Right atrium auricular region (tissue), 2 donors: ENCODE data around the gene CALHM4. TPM values are rescaled to one million over a fixed set of nuclear protein-coding genes. Genes with fewer than 3 reads are reported as not detected.

Experiments used
- DNase-seq: peaks from one replicate; pipeline ENCODE4 v3.0.0-alpha.2; 2019; ENCODE audit warnings: low spot score
- H3K27ac ChIP-seq, 2 donors: fragments of 200-600 bp; sonication (generic); 1 replicate in 1 of 2; 2 replicates in 1 of 2; pipeline ENCODE4 v1.5.1; 2016 to 2019
- H3K27me3 ChIP-seq, 2 donors: fragments of 200-600 bp; sonication (generic); one replicate each; pipeline versions ENCODE4 v1.5.1 to v1.6.0; 2017 to 2019
- H3K36me3 ChIP-seq: fragments of 200-600 bp; sonication (generic); one replicate; pipeline ENCODE4 v1.5.1; 2016
- H3K4me1 ChIP-seq, 2 donors: fragments of 200-600 bp; sonication (generic); one replicate each; pipeline versions ENCODE4 v1.5.1 to v1.6.0; 2017 to 2019
- H3K4me3 ChIP-seq, 2 donors: fragments of 200-600 bp; sonication (generic); 1 replicate in 1 of 2; 2 replicates in 1 of 2; pipeline ENCODE4 v1.5.1; 2017 to 2019; ENCODE audit warnings: mild to moderate bottlenecking in 1 of 2, moderate library complexity in 1 of 2
- H3K9me3 ChIP-seq, 2 donors: fragments of 200-600 bp; sonication (generic); one replicate each; pipeline ENCODE4 v1.5.1; 2019
- CTCF ChIP-seq, 2 donors: fragments of 200-600 bp; sonication (generic); IDR thresholded peaks; one replicate each; pipeline ENCODE4 v1.5.1; 2019; ENCODE audit warnings: antibody characterized with exemption in 2 of 2
- total RNA-seq, 2 donors: library from RNA; depleted of rRNA; stranded (reverse); fragments of >200 nt; gene quantifications; one replicate each; pipeline ENCODE4 v1.1.0, GENCODE V29; 2016

Gene CALHM4
- total RNA-seq, 2 donors from 2014 or later, result not detected

GRCh38 chr6:116512734-116513133, 40.8 kb upstream of the CALHM4 start:
- Histone ChIP-seq H3K27ac (peak overlapping the region; percentile 80 to 88), H3K36me3 (peaks cover 10% of the 10 kb centered on the region), H3K4me1 (no peaks in the 10 kb centered on the region), H3K9me3 (no peaks in the 10 kb centered on the region), H3K4me3 (peak overlapping the region; percentile 34 to 51), H3K27me3 (no peaks in the 10 kb centered on the region)
- DNase-seq, result no peak
- TF ChIP-seq CTCF (IDR thresholded peaks at IDR 0.05), result no peak

GRCh38 chr6:116513224-116513875, 40.2 kb upstream of the CALHM4 start:
- H3K4me1 ChIP-seq, result no peaks in the 10 kb centered on the region
- H3K36me3 ChIP-seq, result peaks cover 10% of the 10 kb centered on the region
- peak overlapping the region in 1 of 2 donors; percentile 88 for H3K27ac ChIP-seq
- H3K27me3 ChIP-seq, result no peaks in the 10 kb centered on the region
- H3K4me3 ChIP-seq, result peak overlapping the region; percentile 34 to 51
- no peak for TF ChIP-seq CTCF (IDR thresholded peaks at IDR 0.05)
- no peaks in the 10 kb centered on the region for H3K9me3 ChIP-seq
- DNase-seq, result no peak

- no peak for DNase-seq
- Histone ChIP-seq H3K27ac (no peak overlapping the region), H3K4me3 (no peak overlapping the region)
Measured at GRCh38 chr6:116514111-116514510, 39.4 kb upstream of the CALHM4 start.

GRCh38 chr6:116515141-116515540, 38.4 kb upstream of the CALHM4 start:
- TF ChIP-seq CTCF (IDR thresholded peaks at IDR 0.05), result no peak
- H3K9me3 ChIP-seq, result no peaks in the 10 kb centered on the region
- H3K4me3 ChIP-seq, result no peak overlapping the region
- H3K27ac ChIP-seq, result no peak overlapping the region
- H3K4me1 ChIP-seq, result no peaks in the 10 kb centered on the region
- no peaks in the 10 kb centered on the region for H3K27me3 ChIP-seq
- DNase-seq, result no peak
- H3K36me3 ChIP-seq, result peaks cover 10% of the 10 kb centered on the region

More at GRCh38 chr6:116514111-116514510, 39.4 kb upstream of the CALHM4 start:
- Histone ChIP-seq H3K36me3 (peaks cover 10% of the 10 kb centered on the region), H3K4me1 (no peaks in the 10 kb centered on the region), H3K9me3 (no peaks in the 10 kb centered on the region), H3K27me3 (no peaks in the 10 kb centered on the region)
- TF ChIP-seq CTCF (IDR thresholded peaks at IDR 0.05), result no peak

- DNase-seq, result no peak
- Histone ChIP-seq H3K4me3 (no peak overlapping the region), H3K36me3 (peaks cover 10% of the 10 kb centered on the region), H3K9me3 (no peaks in the 10 kb centered on the region), H3K4me1 (no peaks in the 10 kb centered on the region), H3K27ac (no peak overlapping the region), H3K27me3 (no peaks in the 10 kb centered on the region)
- TF ChIP-seq CTCF (IDR thresholded peaks at IDR 0.05), result no peak
Measured at GRCh38 chr6:116518621-116519368, 34.8 kb upstream of the CALHM4 start.
